HG02623 (cell line): ENCODE results near the gene NLN.
"Not testable (repeated sequence)": the region's sequence is repeated elsewhere in the genome, so short reads cannot be mapped to it uniquely, and the experiment has no call there.

Experiments
- ATAC-seq: cut with Tn5 transposase; IDR thresholded peaks from one replicate; pipeline ENCODE4 v1.9.1; 2021; ENCODE audit warnings: moderate library complexity; ENCODE audit not compliant: unreplicated experiment

NLN gene

GRCh38 chr5:65866837-65867521 is 145.0 kb downstream of the NLN start:
- ATAC-seq: no peak

GRCh38 chr5:65867542-65868195 is 145.7 kb downstream of the NLN start:
- no peak for ATAC-seq

GRCh38 chr5:65868509-65868908 is 146.5 kb downstream of the NLN start:
- no peak for ATAC-seq

GRCh38 chr5:65871182-65871581 is 149.2 kb downstream of the NLN start:
- ATAC-seq: no peak

- not testable (repeated sequence) for ATAC-seq
These were observed 149.8 kb downstream of the NLN start for GRCh38 chr5:65871776-65872175.

GRCh38 chr5:65873181-65873750 is 151.3 kb downstream of the NLN start:
- no peak for ATAC-seq

- ATAC-seq: no peak
These were observed 152.2 kb downstream of the NLN start for GRCh38 chr5:65874241-65874640.

GRCh38 chr5:65876496-65876895 is 154.5 kb downstream of the NLN start:
- no peak for ATAC-seq

- ATAC-seq: no peak
These were observed 155.0 kb downstream of the NLN start for GRCh38 chr5:65876970-65877369.
